Islet of Langerhans (tissue), 1 donor: ENCODE data around the gene PAPOLB.

Experiments
- FAIRE-seq: peaks from one replicate; lab custom pipeline; 2011; peaks lifted over from hg19 to GRCh38; lab: Jason Lieb, UNC

Gene PAPOLB

DNA sequence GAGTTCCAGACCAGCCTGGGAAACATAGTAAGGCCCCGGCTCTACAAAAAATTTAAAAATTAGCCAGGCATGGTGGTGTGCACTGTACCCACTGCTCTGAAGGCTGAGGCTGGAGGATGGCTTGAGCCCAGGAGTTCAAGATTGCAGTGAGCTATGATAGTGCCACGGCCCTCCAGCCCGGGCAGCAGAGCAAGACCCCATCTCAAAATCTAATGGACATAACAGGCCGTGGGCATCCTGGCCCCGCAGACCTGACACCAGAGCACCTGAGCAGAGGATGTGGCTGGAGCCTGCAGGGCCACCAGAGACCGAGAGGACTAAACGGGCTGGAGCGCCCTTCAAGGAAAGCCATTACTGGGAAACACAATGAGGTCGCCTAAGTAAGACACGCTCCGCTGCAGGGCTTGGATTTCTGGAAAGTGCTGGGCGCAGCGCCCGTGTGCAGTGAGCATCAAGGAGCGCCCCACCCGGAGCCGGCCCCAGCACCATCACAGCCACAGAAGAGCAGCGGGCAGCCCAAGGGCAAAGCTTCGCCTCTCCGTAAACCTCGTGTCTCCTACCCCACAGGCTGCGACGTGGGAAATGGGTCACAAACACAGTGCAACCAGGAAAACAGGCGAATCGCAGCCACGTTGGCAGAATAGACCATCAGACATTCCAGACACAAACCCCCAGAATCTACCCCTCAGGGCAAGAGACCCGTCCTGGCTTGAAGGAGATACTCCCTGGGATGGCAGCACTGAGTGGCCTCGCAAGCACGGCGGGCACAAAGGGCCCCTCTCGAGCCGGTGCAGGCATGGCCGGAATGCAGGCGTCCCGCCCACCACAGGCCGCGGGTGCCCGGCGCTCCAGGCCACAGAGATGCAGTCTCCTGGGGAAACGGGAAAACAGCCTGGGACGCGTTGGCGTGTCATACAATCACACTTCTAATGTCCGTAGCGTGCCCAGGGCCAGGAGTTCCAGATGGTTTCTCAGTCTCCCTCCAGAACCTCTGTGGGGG, 16.8 kb upstream of the PAPOLB start:
- no peak for FAIRE-seq

DNA sequence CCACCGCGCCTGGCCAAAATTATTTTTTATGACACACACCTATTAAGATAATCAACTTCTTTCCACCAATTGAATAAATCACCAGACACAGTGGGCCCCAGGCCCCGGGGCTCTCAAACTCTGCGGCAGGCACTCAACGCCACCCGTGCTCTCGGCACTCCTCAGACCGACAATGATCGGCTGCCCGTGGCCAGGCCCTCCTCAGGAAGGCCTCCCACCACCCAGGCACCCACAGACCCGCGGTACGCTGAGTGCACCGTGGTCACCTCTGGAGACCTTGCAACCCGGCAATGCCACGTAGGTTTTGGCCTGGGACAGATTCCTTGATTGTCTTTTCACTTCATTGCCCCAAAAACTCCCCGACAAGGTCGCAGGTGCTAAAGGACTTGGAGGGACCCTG, 14.8 kb upstream of the PAPOLB start:
- no peak for FAIRE-seq

DNA sequence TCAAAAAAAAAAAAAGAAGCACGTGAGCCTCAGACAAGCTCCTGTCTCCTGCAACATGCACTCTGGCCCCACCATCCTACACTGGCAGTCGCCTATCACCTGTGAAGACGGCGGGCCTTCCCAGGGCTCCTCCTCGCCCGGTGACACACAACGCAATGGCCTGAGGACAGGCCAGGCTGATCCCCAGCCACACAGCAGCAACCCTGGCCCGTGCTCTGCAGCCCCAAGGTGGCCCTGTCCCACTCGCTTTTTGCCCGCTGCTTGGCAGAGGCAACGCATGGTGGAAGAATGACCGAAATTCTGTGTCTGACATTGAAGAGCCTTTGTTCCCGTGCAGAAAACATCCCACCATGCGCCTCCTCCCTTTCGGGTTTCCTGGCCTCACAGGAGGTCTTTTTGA, 13.6 kb upstream of the PAPOLB start:
- no peak for FAIRE-seq

DNA sequence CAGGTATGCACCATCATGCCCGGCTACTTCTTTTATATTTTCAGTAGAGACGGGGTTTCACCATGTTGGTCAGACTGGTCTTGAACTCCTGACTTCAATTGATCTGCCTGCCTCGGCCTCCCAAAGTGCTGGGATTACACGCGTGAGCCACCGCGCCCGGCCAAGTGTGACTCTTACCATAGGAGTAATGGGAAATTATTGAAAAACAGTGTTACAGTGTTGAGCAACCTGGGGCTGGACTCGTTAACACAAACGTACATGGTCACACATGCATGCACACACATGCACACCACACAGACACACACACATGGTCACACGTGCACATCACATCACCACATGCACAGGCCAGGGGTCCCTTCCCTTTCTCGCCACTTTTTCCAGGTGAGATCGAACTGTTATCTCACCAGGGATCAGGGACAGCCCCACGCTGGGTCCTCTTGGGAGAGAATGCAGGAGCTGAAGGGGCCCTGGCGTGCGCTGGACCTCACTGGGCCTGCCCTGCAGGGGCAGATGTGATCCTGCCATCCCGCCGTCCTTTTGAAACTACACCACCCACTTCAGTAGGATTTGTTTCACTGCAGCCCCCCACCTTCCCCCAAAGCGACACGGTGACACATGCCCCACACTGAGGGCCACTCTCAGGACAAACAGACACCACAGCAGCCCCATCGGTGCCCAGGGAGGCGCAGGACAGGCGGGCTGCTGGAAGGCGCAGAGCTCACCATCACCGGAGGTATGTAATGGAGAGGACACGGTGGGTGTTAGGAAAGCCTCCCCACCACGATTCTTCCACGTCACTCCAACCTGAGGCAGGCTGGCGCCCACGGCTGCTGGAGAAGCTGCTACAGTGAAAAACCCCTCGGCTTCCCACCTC, 11.5 kb upstream of the PAPOLB start:
- no peak for FAIRE-seq

DNA sequence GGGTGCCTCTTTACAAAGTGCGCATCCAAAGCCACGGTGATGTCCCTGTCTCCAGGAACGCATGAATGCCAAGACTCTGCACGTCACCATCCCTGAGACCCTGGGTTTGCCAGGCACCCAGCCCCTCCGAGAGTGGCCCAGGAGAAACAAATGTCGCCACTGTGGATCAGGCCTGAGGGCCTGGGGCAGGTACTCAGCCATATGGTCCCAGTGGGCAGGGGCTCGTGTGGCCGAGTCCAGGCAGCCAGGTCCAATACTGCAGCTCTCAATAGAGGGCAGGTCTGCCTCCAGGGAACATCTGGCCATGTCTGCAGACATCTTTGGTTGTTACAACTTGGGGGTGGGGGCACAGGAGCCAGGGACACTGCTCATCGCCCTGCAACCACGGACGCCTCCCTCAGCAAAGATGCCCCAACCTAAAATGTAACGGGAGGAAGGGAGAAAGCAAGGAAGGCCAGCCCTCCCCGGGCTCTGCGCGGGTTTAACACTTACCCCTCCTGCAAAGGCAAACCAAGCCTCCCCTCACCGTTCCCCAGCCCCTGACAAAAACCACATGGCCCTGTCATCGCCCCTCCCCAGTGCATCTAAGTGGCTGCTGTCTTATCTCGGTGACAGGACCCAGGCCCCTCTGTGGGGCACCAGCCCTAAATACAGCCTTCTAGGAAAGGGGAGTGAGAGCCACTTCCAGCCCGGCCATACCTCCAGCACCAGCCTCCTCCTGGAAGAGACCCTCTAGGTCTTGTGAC, 10.3 kb upstream of the PAPOLB start:
- FAIRE-seq, result no peak

DNA sequence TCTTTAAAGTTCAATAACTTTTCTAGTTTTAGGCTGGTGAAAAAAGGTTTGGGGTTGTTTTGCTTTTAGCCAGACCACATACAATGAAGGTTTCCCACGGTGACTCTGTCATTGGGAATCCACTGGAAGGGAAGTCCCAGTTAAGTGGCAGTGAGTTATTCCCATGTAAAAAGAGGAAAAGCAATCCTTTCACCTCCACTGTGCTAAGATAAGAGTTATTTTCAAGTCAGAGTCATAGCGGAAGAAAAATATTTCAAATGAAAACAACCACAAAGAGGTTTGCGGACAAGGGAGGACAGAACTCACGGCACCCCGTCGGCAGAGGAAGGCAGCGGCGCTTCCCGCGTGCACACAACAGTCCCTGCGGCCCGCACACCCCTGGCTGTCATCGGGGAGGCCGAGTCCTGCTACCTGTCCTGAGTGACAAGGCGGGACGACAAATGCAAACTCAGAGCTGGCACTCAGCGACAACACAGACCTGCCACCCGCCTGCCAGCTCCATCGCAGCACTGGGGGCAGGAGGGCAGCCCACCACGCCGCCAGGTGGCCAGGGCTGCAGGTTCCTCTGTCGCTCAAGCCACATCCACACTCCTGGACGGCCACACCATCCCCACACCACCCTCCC, 9.3 kb upstream of the PAPOLB start:
- FAIRE-seq, result no peak

DNA sequence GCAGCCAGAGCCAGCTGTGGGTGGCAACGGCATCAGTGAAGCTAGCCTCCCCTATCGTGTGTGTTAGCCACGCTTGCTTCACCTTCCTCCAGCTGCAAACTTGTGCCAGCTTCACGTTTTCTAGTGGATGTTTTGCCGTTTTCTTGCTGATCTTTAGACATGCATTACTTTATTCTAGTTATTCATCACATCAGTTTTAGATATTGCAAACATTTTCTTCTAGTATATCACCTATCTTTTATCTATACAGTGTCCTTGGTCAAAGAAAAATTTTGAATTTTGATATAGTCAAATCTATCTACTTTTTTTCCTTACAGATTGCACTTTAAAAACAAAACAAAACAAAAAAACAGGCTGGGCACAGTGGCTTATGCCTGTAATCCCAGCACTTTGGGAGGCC, 6.7 kb upstream of the PAPOLB start:
- no peak for FAIRE-seq

DNA sequence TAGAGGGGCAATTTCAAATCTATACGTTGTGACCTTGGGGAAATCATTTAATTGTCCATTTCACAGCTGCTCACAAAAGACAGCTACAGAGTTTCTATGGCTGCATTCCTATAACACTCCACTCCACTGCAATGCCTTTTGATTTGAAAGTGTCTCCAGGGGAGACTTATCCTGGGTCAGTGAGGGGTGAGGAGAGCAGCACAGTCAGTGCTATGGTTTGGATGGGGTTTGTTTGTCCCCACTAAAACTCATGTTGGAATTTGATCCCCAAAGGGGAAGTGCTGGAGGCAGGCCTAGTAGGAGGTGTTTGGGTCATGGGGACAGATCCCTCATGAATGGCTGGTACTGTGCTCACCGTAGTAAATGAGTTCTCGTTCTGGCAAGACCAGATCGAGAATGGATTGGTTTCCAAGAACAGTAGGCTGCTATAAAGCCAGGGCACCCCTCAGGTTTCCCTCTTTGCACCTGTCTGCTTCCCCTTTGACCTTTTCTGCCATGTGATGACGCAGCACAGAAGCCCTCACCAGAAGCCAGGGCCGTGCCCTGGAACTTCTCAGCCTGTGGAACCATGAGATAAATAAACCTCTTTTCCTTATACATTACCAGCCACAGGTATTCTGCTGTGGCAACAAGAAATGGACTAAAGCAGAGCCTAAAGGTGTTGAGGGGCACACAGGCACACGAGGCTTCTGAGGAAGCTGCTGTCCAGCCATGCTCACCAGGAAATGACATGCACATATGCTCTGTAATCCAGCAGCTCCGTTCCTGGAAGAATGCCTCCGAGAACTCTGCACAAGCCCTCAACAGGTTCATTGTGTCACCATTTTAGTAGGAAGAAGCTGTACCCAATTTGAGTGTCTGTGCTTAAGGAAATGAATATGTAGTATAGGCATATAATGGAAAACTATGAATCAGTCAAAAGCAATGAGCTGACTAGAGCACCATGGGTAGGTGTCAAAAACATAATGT, 5.0 kb upstream of the PAPOLB start:
- FAIRE-seq, result no peak

DNA sequence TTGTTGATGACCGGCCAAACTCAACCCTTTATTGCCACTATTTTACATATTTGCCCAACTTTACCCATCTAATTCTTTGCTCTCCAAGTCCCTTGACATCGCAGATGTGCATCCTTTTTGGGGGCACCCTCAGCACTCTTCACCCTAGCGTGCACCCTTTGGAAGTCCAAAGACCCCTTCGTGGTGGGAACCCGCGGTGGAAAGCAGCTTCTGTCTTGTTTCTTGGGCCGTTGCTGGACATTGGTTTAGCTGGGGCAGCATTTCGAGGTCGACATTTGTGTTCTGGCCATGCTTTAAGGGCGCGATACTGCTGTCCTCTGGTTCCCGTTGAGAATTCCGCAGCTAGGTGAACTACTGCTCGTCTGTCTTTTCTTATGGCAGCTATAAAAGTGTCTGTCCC, 326 bp upstream of the PAPOLB start:
- no peak for FAIRE-seq

DNA sequence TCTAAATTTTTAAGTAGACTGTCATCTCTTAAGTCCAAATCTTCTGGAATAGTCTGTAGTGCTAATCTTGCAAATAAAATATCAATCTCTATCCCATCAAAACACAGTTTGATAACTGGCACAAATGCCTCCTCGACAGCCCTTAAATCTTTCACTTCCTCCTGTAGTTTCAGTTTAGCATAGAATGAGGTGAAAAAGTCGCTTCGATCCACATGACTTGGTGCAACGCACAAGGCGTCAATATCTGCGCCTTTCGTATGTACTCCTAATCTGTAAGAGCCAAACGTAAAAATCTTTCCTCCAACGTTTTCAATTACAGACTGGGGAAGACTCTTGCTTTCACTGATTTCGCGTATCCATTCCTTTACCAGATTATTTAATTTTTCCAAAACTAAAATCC, 603 bp downstream of the PAPOLB start:
- FAIRE-seq, result no peak

DNA sequence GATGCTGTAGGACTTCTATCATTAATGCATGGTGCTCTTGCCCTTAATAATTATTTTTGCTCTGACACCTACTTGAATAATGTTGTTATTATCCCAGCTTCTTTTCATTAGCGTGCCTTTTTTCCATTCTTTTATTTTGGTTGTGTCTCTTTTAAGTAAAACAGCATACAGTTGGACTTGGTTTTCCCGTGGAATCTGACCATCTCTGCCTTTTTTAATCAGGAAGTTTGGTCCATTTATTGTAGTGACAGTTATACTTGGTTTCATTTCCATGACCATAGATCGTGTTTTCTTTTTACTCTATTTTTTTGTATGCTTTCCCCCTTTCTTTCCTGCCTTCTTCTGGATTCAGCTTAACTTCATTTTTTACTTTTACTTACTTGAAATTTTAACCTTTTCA, 4.6 kb downstream of the PAPOLB start:
- no peak for FAIRE-seq

DNA sequence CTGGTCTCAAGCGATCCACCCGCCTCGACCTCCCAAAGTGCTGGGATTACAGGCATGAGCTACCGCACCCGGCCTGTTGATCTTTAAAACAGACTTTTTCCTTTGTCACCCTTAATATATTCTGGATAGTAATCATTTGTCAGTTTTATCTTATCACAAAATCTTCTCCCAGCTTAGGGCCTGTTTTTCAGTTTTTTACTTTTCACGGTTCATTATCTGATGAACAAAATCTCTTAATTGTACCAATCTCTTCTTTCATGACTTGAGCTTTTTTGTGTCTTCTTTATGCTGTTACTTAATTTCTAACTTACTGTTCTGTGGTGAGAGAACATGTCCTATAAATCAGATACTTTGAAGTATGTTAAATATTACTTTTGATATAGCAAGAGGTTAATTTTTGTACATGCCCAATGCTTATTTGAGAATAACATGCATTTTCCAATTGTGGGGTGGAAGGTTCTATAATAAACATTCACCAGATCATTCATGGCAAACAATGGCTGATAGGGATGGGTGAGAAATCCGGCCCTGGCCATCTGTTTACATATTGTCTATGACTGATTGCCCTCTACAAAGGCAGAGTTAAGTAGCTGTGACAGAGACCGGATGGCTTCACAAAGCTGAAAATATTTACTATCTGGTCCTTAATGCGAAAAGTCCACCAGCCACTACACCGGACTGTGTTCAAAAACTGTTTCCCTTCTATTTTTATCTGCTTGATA, 5.3 kb downstream of the PAPOLB start:
- FAIRE-seq, result no peak

DNA sequence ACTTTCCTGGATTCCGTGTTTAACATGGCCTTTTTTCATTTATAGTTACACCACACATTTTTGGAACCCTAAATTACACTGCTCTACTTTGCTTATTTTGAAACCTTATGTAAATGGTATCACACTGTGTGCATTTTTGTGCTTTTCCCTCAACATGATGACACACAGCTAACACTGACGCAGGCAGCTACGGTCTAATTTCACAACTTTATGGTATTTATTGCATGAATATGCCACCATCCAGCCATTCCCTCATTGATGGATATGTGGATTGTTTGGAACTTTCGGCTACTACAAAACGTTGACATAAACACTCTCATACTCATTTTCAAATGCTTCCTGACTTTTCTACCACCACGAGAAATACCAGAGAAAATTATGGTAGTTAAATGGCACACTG, 6.9 kb downstream of the PAPOLB start:
- no peak for FAIRE-seq

DNA sequence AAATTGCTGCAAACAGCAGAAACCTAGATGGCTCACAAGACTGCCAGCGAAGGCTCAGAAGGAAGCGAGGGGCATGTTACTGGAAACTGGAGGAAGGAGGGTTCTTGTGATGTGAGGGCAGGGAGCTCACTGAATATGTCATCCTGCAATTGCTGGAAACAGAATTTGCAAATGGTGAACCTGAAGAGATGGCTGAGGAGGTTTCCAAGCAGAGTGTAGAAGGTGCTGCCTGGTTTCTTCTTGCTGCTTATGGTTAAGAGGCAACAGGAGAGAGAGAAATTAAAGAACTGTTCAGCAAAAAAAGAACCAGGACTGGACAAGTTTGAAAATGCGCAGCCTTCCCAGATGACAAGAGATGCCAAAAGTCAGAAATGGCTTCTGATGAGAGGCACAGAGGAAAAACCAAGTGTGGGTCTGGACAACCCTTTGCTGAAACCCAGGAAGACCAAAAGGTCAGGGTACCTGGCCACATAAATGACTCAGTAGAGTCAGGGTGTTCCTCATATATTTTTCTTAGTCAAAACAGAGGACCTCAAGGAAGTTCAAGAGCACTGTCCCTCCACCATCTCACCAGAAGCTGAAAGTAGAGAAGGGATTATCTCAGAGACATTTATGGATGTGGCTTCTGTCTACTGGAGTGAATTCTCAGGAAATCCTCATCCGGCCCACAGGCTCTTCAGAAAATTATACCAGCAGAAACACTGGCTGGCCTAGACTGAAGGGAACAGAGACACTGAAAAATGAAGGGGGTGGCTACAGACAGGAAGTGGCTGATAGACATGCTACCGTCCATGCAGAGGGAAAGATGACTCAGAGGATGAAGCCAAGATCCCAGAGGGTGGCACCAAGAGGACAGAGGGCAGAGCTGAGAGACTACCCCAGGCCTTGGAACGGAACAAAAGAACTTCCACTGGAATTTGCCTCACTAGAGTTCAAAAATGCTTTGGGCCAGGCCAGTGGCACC, 10.1 kb downstream of the PAPOLB start:
- FAIRE-seq, result no peak

DNA sequence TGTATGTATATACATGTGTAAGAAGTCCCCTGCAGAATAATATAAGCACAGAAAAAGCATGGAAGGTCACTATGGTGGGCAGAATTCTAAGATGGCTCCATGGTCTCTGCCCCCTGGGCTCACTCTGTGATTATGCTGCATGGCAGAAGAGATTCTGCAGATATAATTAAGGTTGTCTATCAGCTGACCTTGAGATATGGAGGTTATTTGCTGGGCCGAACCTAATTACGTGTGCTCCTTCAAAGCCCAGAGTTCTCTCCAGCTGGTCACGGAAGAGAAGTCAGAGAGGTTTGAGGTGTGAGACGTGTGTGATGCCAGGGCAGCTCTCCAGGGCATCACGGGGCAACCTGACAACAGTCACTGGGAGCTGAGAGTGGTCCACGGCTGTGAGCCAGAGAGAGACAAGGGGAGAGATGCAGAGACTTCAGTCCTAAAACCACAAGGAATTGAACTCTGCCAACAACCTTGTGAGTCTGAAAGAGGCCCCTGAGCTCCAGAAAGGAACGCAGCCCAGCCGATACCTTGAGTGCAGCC, 11.5 kb downstream of the PAPOLB start:
- no peak for FAIRE-seq

DNA sequence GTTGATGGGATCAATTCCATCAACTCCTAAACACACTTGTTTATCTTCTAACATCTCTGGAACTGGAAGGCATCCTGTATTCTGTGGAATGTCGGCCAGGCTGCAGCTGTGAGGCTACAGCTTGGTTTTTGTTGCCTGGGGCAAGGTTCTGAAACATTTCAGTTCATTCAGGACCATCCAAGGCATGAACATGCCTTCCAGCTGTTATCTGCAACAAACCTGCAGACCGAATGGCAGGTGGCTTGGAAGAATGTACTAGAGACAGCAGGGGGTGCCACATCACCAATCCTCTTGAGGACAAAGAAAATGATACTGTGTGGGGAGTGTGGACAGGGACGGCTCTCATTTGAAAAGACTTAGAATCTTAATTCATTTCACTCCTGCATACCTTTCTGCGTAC, 12.4 kb downstream of the PAPOLB start:
- no peak for FAIRE-seq

DNA sequence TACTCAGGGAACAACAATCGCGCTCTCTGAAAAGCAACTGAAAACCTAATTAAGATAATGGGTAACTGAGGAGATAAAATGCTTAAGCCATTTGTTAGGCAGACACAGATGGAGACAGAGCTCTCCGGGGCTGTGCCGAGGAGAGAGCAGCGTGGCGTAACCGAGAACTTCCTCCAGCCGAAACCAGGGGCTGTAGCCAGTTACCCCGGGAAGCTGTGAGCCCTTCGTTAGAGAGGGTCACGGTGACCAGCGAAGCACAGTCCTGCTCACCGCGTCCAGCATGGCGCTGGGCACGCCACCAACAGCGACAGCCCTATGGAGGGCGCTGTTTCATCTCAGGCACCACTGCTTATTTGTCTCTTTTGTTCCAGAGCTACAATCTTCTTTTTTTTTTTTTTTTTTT, 16.1 kb downstream of the PAPOLB start:
- no peak for FAIRE-seq

DNA sequence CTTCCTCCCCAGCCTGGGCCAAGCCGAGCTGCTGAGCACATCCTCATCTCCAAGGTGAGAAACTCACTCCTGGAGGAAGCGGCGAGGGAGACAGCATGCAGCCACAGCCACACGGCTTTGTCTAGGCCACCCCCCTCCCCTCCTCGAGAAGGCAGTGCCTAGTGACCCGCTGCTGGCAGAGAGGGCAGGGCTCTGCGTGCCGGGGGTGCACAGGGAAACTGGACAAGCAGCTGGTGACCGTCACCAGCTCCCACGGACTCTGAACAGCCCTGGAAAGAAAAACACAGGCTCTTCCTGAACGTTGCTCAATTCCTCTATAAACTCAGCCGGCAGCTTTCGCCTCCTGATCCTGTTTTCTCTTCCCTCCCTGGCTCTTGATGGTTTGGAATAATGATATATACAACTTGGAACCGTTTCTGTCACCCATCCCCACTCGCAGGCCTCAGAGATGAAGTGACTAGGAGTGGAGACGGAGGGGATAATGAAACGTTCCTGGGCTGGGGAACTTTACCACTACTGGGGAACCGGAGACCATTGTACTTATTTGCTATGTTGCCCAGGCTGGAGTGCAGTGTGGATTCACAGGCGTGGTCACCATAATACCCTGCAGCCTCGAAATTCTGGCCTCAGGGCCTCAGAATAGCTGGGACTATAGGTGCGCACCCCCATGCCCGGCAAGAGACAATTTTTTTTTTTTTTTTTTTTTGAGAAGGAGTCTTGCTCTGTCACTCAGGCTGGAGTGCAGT, 19.3 kb downstream of the PAPOLB start:
- FAIRE-seq, result no peak
